Activated CD8-positive, alpha-beta memory T cell treated with anti-CD3 and anti-CD28 coated beads for 48 hours (primary cell): ENCODE measurements around the gene RNF121.

Experiments used
- DNase-seq, 3 experiments: peaks; one replicate each; pipeline ENCODE4 v3.0.0-alpha.2; 2020; ENCODE audit warnings: low read depth in 2 of 3, low spot score in 2 of 3

The RNF121 gene

GRCh38 chr11:72004515-72005346, 75.9 kb downstream of the RNF121 start:
- DNase-seq = no peak

- no peak for DNase-seq
Observed at GRCh38 chr11:72005347-72006260, 76.8 kb downstream of the RNF121 start.

GRCh38 chr11:72006309-72007088, 77.7 kb downstream of the RNF121 start:
- DNase-seq = no peak

GRCh38 chr11:72007089-72007476, 78.2 kb downstream of the RNF121 start:
- DNase-seq = no peak

GRCh38 chr11:72007587-72007986, 78.7 kb downstream of the RNF121 start:
- no peak for DNase-seq

GRCh38 chr11:72008728-72009127, 79.9 kb downstream of the RNF121 start:
- no peak for DNase-seq

- DNase-seq = no peak
Observed at GRCh38 chr11:72009156-72009555, 80.3 kb downstream of the RNF121 start.

- DNase-seq = no peak
Observed at GRCh38 chr11:72010529-72011233, 81.8 kb downstream of the RNF121 start.

GRCh38 chr11:72012091-72012630, 83.3 kb downstream of the RNF121 start:
- no peak for DNase-seq

GRCh38 chr11:72012897-72013721, 84.3 kb downstream of the RNF121 start:
- DNase-seq = no peak

- no peak for DNase-seq
Observed at GRCh38 chr11:72013765-72014711, 85.2 kb downstream of the RNF121 start.

GRCh38 chr11:72014761-72015320, 86.0 kb downstream of the RNF121 start:
- no peak for DNase-seq

- no peak for DNase-seq
Observed at GRCh38 chr11:72015511-72016061, 86.7 kb downstream of the RNF121 start.

- DNase-seq = no peak
Observed at GRCh38 chr11:72018171-72018570, 89.3 kb downstream of the RNF121 start.

- DNase-seq = no peak
Observed at GRCh38 chr11:72023335-72023734, 94.5 kb downstream of the RNF121 start.

GRCh38 chr11:72024069-72024754, 95.4 kb downstream of the RNF121 start:
- no peak for DNase-seq

GRCh38 chr11:72026090-72026489, 97.2 kb downstream of the RNF121 start:
- DNase-seq = no peak
